SU-DHL-6 (cell line): ENCODE data around the gene SHC2.

Source experiments
- H2AFZ ChIP-seq: fragments of 200-600 bp; sonication (generic); 2 replicates; pipeline ENCODE4 v1.6.1; 2014; ENCODE audit warnings: low read depth, mild to moderate bottlenecking, moderate library complexity, mixed read lengths, antibody characterized with exemption, low read length; ENCODE audit not compliant: severe bottlenecking
- H3F3A ChIP-seq: fragments of 200-600 bp; shearing (Covaris generic); 2 replicates; pipeline ENCODE4 v1.6.0; 2016; ENCODE audit warnings: antibody characterized with exemption, mild to moderate bottlenecking; ENCODE audit not compliant: insufficient read depth
- H3K27ac ChIP-seq: fragments of 200-600 bp; sonication (generic); 2 replicates; pipeline ENCODE4 v1.5.1; 2016; ENCODE audit warnings: low read depth, mild to moderate bottlenecking, low read length, moderate library complexity, mixed read lengths
- H3K27me3 ChIP-seq: fragments of 200-600 bp; sonication (generic), shearing (Covaris generic); 2 replicates; pipeline ENCODE4 v1.6.0; 2014; ENCODE audit warnings: mild to moderate bottlenecking, low read length
- H3K36me3 ChIP-seq: fragments of 200-600 bp; sonication (generic); 2 replicates; pipeline ENCODE4 v1.6.1; 2014; ENCODE audit warnings: mild to moderate bottlenecking, low read length, mixed read lengths
- H3K4me2 ChIP-seq: fragments of 300-600, 200-600 bp; shearing (Covaris generic), sonication (generic); 2 replicates; pipeline ENCODE4 v1.6.0; 2014; ENCODE audit warnings: low read length, low read depth, mild to moderate bottlenecking; ENCODE audit not compliant: poor library complexity, severe bottlenecking
- H3K4me3 ChIP-seq: fragments of 200-600 bp; sonication (generic); 2 replicates; pipeline ENCODE4 v1.5.1; 2014; ENCODE audit warnings: antibody characterized with exemption, low read length, mild to moderate bottlenecking, mixed read lengths; ENCODE audit not compliant: insufficient read depth, poor library complexity, severe bottlenecking
- H3K79me2 ChIP-seq: fragments of 200-600 bp; sonication (generic); 2 replicates; pipeline ENCODE4 v1.6.1; 2014; ENCODE audit warnings: mild to moderate bottlenecking, low read length, moderate library complexity; ENCODE audit not compliant: insufficient read depth
- H3K9ac ChIP-seq: fragments of 200-600 bp; sonication (generic); 2 replicates; pipeline ENCODE4 v1.7.0; 2014; ENCODE audit warnings: mild to moderate bottlenecking, low read length
- H3K9me2 ChIP-seq: fragments of 200-600 bp; sonication (generic); replicated peaks from 2 replicates; pipeline ENCODE4 v1.6.1; 2014; ENCODE audit warnings: low read length; ENCODE audit not compliant: insufficient read depth
- H3K9me3 ChIP-seq: fragments of 200-600 bp; sonication (generic); 2 replicates; pipeline ENCODE4 v1.6.1; 2014; ENCODE audit warnings: low read length, mixed read lengths; ENCODE audit not compliant: insufficient read depth
- H4K20me1 ChIP-seq: fragments of 200-600 bp; sonication (generic); 2 replicates; pipeline ENCODE4 v1.6.1; 2014; ENCODE audit warnings: low read depth, mild to moderate bottlenecking, antibody characterized with exemption, low read length, moderate library complexity, mixed read lengths
- EZH2phosphoT487 ChIP-seq: fragments of 200-600 bp; sonication (generic), shearing (Covaris generic); conservative IDR thresholded peaks from 2 replicates; pipeline ENCODE4 v1.6.1; 2018; ENCODE audit warnings: mild to moderate bottlenecking, antibody characterized with exemption, low read length, moderate library complexity, mixed read lengths
- TF ChIP-seq, protein P1 (sequence below): fragments of 200-600 bp; sonication (generic); IDR thresholded peaks from one replicate; pipeline ENCODE4 v1.5.1; 2017; ENCODE audit warnings: antibody characterized with exemption, mild to moderate bottlenecking, low read length, moderate library complexity; ENCODE audit not compliant: insufficient read depth, poor library complexity, severe bottlenecking

SHC2 gene

DNA sequence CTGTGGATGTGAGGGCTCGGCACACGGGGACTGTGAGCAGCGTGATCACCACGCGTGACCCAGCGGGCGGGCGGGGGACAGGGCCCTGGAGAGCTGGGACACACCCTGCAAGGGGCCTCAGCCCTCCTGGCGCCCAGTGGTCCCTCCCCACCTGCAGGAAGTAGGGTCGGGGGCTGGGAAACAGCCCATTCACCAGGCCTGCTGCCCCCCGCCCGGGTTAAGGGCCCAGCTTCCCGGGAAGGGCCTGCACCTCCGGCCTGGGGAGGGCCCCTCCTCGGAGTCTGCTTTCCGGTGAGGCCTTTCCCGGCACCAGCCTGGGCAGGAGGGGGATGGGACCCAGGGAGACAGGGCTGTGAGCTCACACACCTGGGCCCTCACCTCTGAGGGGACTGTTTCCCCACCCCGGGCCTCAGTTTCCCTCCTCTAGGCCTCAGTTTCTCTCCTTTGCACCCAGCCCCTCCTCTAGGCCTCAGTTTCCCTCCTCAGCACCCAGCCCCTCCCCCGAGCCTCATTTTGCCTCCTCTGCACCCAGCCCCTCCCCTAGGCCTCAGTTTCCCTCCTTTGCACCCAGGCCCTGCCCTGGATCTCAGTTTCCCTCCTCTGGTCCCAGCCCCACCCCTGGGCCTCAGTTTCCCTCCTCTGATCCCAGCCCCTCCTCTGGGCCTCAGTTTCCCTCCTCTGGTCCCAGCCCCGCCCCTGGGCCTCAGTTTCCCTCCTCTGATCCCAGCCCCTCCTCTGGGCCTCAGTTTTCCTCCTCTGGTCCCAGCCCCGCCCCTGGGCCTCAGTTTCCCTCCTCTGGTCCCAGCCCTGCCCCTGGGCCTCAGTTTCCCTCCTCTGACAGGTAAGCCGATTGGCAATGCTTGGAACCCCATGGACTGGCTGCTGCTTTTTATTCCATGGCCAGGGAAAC, 33.6 kb upstream of the SHC2 start:
- Histone ChIP-seq H4K20me1 (no peaks in the 10 kb centered on the region), H3K4me2 (no peak overlapping the region), H3K27me3 (no peaks in the 10 kb centered on the region), H3K9me3 (no peaks in the 10 kb centered on the region), H2AFZ (no peak overlapping the region), H3F3A (peaks cover 4% of the 10 kb centered on the region), H3K79me2 (no peaks in the 10 kb centered on the region), H3K36me3 (no peaks in the 10 kb centered on the region), H3K9ac (no peak overlapping the region), H3K27ac (no peak overlapping the region), H3K4me3 (no peak overlapping the region), H3K9me2 (no peaks in the 10 kb centered on the region)
- TF ChIP-seq, protein P1, sequence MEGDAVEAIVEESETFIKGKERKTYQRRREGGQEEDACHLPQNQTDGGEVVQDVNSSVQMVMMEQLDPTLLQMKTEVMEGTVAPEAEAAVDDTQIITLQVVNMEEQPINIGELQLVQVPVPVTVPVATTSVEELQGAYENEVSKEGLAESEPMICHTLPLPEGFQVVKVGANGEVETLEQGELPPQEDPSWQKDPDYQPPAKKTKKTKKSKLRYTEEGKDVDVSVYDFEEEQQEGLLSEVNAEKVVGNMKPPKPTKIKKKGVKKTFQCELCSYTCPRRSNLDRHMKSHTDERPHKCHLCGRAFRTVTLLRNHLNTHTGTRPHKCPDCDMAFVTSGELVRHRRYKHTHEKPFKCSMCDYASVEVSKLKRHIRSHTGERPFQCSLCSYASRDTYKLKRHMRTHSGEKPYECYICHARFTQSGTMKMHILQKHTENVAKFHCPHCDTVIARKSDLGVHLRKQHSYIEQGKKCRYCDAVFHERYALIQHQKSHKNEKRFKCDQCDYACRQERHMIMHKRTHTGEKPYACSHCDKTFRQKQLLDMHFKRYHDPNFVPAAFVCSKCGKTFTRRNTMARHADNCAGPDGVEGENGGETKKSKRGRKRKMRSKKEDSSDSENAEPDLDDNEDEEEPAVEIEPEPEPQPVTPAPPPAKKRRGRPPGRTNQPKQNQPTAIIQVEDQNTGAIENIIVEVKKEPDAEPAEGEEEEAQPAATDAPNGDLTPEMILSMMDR = no peak
- TF ChIP-seq EZH2phosphoT487 = no peak

DNA sequence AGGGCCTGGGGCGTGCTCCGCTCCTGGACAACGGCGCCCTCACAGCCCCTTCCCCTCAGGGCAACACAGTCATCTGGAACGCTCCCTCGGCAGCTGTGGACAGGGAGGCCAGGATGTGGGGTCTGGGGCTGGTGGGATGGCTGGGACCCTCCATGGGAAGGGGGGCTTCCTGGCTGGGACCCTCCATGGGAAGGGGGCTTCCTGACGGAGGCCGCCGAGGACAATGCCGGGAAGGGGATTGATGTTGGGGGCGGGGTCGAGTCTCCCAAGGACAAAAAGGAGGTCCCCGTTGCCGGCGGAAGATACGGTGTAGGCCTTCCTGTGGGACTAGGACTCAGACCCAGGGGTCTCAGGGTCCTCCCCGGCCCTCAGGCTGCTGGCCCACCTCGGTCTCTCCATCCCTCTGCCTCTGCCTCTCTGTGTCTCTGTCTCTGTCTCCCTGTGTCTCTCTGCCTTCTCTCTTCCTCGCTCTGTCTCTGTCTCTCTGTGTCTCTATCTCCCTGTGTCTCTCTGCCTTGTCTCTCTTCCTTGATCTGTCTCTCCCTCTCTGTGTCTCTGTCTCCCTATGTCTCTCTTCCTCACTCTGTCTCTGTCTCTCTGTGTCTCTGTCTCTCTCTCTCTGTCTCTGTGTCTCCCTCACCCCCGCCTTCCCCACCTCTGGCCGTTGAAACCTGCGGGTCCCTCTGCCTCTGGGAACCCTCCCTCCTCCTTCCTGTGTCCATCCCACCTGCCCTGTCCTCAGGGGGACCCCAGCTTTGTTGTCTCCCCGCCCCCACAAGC, 32.7 kb upstream of the SHC2 start:
- no peaks in the 10 kb centered on the region for H3K79me2 ChIP-seq
- TF ChIP-seq, protein P1 = no peak
- TF ChIP-seq EZH2phosphoT487 = no peak
- H2AFZ ChIP-seq = no peak overlapping the region
- H3K27me3 ChIP-seq = no peaks in the 10 kb centered on the region
- no peaks in the 10 kb centered on the region for H3K36me3 ChIP-seq
- H3K9me2 ChIP-seq = no peaks in the 10 kb centered on the region
- H3K9me3 ChIP-seq = no peaks in the 10 kb centered on the region
- H3K9ac ChIP-seq = no peak overlapping the region
- no peak overlapping the region for H3K4me3 ChIP-seq
- no peak overlapping the region for H3K27ac ChIP-seq
- no peak overlapping the region for H3K4me2 ChIP-seq
- H3F3A ChIP-seq = peaks cover 4% of the 10 kb centered on the region
- no peaks in the 10 kb centered on the region for H4K20me1 ChIP-seq

- H3K9ac ChIP-seq = no peak overlapping the region
- H3K79me2 ChIP-seq = no peaks in the 10 kb centered on the region
- no peaks in the 10 kb centered on the region for H4K20me1 ChIP-seq
- no peak overlapping the region for H2AFZ ChIP-seq
- no peak overlapping the region for H3K4me2 ChIP-seq
- TF ChIP-seq EZH2phosphoT487 = no peak
- TF ChIP-seq, protein P1 = no peak
- H3K27ac ChIP-seq = no peak overlapping the region
- no peaks in the 10 kb centered on the region for H3K27me3 ChIP-seq
- H3F3A ChIP-seq = peaks cover 4% of the 10 kb centered on the region
- no peak overlapping the region for H3K4me3 ChIP-seq
- no peaks in the 10 kb centered on the region for H3K9me3 ChIP-seq
- no peaks in the 10 kb centered on the region for H3K36me3 ChIP-seq
- H3K9me2 ChIP-seq = no peaks in the 10 kb centered on the region
Measured at GRCh38 chr19:492091-492531, 31.3 kb upstream of the SHC2 start.
